Activated B cell treated with CpG ODN at 0.5 μM for 24 hours (primary cell): ENCODE results near the gene SMAD3. TPM values are rescaled to one million over a fixed set of nuclear protein-coding genes. Genes with fewer than 3 reads are reported as not detected.
A peak's percentile ranks its signal among the peaks of the same experiment; 100 is the strongest.

Source experiments
- ATAC-seq: fragments of 200-7000 bp; cut with Tn5 transposase; one replicate; pipeline ENCODE4 v1.10.0; 2021; ENCODE audit warnings: low read depth, mild to moderate bottlenecking, moderate library complexity
- CTCF ChIA-PET: fragments of 350-600 bp; sonication (Branson Sonifier 250); formaldehyde crosslinking; loops from one replicate; lab custom pipeline; 2021; ENCODE audit warnings: antibody characterized with exemption; lab: Charles Lee
- POLR2A ChIA-PET: fragments of 350-600 bp; sonication (Branson Sonifier 250); formaldehyde crosslinking; loops from one replicate; lab custom pipeline; 2021; ENCODE audit warnings: antibody characterized with exemption; lab: Charles Lee
- DNase-seq: peaks from one replicate; pipeline ENCODE4 v3.0.0; 2022
- H3K27ac Mint-ChIP-seq: one replicate; pipeline ENCODE4 v1.8.0; 2020; ENCODE audit warnings: mixed read lengths
- H3K27me3 Mint-ChIP-seq: one replicate; pipeline ENCODE4 v1.8.0; 2021; ENCODE audit warnings: mixed read lengths
- H3K36me3 Mint-ChIP-seq: one replicate; pipeline ENCODE4 v1.8.0; 2021; ENCODE audit warnings: low read depth, mixed read lengths
- H3K4me1 Mint-ChIP-seq: one replicate; pipeline ENCODE4 v1.8.0; 2021; ENCODE audit warnings: mixed read lengths
- H3K4me3 Mint-ChIP-seq: one replicate; pipeline ENCODE4 v1.8.0; 2020; ENCODE audit warnings: mild to moderate bottlenecking, mixed read lengths
- H3K9me3 Mint-ChIP-seq: one replicate; pipeline ENCODE4 v1.8.0; 2020; ENCODE audit warnings: mixed read lengths
- intact Hi-C: fragments of 100-400 bp; cut with micrococcal nuclease; formaldehyde crosslinking; loops from one replicate; pipeline ENCODE4 v1.15.1; 2024
- total RNA-seq: library from RNA; stranded (reverse); gene quantifications from 2 replicates; pipeline ENCODE4 v1.2.3, GENCODE V29; 2022
- TF ChIP-seq, protein P1 (sequence below): fragments of 200-600 bp; IDR thresholded peaks from one replicate; pipeline ENCODE4 v1.8.0; 2022; ENCODE audit warnings: antibody characterized with exemption, mild to moderate bottlenecking

SMAD3 gene
- total RNA-seq, 1 donor from 2014 or later = 118 TPM

DNA sequence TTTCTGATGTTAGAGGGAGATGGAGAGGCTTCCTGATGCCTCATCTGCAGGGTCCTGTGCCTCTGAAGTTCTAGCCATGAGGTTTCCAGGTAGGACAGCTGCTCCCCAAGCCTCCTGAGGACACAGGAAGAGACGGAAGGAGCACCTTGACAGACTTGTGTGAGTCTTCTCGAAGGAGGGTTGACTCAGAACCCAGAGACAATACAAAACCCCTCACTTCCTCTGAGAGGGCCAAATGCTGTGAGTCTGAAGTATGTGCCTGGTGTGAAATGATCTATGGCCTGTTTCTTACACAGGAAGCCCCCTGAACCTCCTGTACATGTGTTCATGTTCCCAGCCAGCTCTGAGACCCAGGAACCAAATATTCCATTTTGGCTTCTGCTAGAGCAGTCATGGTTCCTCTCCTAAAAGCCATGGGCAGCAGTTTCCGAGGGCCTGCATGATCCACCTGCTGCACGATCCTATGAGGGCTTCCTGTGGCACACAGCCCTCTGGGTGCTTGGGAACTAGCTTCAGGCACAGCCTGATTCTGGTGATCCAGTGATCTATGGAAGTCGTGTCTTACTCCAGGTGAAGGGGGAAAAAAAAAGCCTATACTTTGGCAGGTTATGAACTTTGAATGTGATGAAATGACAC is 126.9 kb downstream of the SMAD3 start:
- ChIA-PET CTCF (no interaction called here), POLR2A (interaction anchor here (1.3 kb wide), 1 partner anchor 101 kb away, joined by 3 read pairs; no protein-coding TSS in a partner anchor)
- no peak for DNase-seq
- peaks cover 6% of the 10 kb centered on the region for H3K4me1 Mint-ChIP-seq
- H3K36me3 Mint-ChIP-seq = peaks cover 81% of the 10 kb centered on the region
- H3K27me3 Mint-ChIP-seq = no peaks in the 10 kb centered on the region
- ATAC-seq = no peak
- H3K9me3 Mint-ChIP-seq = no peaks in the 10 kb centered on the region
- intact Hi-C loops = loop anchor here (5.0 kb wide), 1 partner anchor 125 kb away; the partner anchor contains the start of gene SMAD3
- TF ChIP-seq, protein P1, sequence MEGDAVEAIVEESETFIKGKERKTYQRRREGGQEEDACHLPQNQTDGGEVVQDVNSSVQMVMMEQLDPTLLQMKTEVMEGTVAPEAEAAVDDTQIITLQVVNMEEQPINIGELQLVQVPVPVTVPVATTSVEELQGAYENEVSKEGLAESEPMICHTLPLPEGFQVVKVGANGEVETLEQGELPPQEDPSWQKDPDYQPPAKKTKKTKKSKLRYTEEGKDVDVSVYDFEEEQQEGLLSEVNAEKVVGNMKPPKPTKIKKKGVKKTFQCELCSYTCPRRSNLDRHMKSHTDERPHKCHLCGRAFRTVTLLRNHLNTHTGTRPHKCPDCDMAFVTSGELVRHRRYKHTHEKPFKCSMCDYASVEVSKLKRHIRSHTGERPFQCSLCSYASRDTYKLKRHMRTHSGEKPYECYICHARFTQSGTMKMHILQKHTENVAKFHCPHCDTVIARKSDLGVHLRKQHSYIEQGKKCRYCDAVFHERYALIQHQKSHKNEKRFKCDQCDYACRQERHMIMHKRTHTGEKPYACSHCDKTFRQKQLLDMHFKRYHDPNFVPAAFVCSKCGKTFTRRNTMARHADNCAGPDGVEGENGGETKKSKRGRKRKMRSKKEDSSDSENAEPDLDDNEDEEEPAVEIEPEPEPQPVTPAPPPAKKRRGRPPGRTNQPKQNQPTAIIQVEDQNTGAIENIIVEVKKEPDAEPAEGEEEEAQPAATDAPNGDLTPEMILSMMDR = no peak
- no peak overlapping the region for H3K4me3 Mint-ChIP-seq
- peak overlapping the region; percentile 50 for H3K27ac Mint-ChIP-seq

DNA sequence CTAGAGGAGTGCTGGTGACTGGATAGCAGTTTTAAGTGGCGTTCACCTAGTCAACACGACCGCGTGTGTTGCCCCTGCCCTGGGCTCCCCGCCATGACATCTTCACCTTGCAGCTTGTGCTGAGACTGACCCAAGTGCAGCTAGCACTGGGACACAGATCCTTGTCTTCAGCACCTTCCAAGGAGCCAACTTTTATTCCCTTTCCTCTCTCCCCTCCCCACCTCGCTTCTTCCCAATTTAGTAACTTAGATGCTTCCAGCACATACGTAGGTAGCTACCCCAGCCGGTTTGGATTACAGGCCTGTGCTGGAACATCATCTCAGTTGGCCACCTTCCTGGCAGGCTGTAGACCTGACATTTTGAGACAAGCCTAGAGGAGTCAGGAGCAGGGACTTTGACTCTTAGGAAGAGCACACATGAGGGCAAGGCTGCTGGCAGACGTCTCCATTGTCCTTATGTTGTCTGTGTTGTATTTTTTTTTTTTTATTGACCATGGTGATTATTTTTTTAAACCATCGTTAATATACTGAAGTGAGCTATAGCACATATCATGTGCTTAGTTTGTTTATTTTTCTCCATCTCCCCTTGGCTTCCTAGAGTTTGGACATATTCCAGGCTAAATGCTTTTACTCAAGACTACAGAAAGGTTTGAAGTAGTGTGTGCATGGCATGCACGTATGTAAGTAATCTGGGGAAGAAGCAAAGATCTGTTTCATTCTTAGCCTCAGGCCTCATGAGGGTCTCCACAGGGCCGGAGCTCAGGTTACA is 128.0 kb downstream of the SMAD3 start:
- Mint-ChIP-seq H3K36me3 (peaks cover 71% of the 10 kb centered on the region), H3K27me3 (no peaks in the 10 kb centered on the region), H3K4me1 (peaks cover 14% of the 10 kb centered on the region), H3K4me3 (no peak overlapping the region), H3K9me3 (no peaks in the 10 kb centered on the region), H3K27ac (peak overlapping the region; percentile 38)
- DNase-seq (no peak), ATAC-seq (no peak)
- POLR2A ChIA-PET = interaction anchor here (1.3 kb wide), 1 partner anchor 102 kb away, joined by 3 read pairs; no protein-coding TSS in a partner anchor
- intact Hi-C loops = loop anchor here (5.0 kb wide), 1 partner anchor 126 kb away; the partner anchor contains the start of gene SMAD3
- CTCF ChIA-PET = no interaction called here
- TF ChIP-seq, protein P1 = no peak

DNA sequence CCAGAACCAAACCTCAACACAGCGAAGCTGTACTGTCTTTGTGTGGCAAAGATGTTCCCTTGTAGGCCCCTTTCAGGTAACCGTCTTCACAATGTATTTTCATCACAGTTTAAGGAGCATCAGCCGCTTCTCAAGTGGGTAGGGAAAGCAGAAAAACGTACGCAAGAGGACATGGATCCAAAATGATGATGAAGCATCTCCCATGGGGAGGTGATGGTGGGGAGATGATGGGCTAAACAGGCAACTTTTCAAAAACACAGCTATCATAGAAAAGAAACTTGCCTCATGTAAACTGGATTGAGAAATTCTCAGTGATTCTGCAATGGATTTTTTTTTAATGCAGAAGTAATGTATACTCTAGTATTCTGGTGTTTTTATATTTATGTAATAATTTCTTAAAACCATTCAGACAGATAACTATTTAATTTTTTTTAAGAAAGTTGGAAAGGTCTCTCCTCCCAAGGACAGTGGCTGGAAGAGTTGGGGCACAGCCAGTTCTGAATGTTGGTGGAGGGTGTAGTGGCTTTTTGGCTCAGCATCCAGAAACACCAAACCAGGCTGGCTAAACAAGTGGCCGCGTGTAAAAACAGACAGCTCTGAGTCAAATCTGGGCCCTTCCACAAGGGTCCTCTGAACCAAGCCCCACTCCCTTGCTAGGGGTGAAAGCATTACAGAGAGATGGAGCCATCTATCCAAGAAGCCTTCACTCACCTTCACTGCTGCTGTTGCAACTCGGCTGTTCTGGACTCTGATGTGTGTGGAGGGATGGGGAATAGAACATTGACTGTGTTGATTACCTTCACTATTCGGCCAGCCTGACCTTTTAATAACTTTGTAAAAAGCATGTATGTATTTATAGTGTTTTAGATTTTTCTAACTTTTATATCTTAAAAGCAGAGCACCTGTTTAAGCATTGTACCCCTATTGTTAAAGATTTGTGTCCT is 129.0 kb downstream of the SMAD3 start:
- TF ChIP-seq, protein P1 = no peak
- Mint-ChIP-seq H3K4me3 (no peak overlapping the region), H3K27me3 (no peaks in the 10 kb centered on the region), H3K9me3 (no peaks in the 10 kb centered on the region), H3K4me1 (peaks cover 19% of the 10 kb centered on the region), H3K36me3 (peaks cover 62% of the 10 kb centered on the region), H3K27ac (peak overlapping the region; percentile 26)
- ChIA-PET CTCF (no interaction called here), POLR2A (interaction anchor here (0.6 to 1.8 kb wide), 2 partner anchors 13 to 129 kb away, joined by 3 to 4 read pairs; partner anchors contain the start of gene SMAD3)
- no peak for DNase-seq
- intact Hi-C loops = loop anchor here (5.0 kb wide), 1 partner anchor 127 kb away; the partner anchor contains the start of gene SMAD3
- no peak for ATAC-seq

DNA sequence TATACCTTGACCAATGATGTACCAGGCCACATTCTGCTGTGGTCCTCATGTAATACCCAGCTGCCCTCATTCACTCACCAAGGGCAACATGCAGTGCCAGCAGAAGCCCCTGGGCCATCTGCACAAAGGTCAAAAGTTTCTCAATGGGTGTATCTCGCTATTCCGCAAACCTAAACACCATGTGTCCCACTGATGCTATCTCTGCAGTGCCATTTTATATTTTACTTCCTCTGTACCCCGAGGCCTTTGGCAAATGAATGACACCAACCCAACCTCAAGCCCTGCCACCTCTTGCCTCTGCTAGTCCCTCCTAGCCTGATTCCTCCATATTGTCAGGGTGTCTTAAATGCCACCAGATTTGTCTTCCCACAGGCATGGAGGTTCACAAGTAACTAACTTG is 129.9 kb downstream of the SMAD3 start:
- no peak for DNase-seq
- POLR2A ChIA-PET = interaction anchor here (0.6 to 1.8 kb wide), 2 partner anchors 130 to 146 kb away, joined by 4 to 10 read pairs; partner anchors contain the start of gene SMAD3
- H3K9me3 Mint-ChIP-seq = no peaks in the 10 kb centered on the region
- no peak overlapping the region for H3K4me3 Mint-ChIP-seq
- H3K36me3 Mint-ChIP-seq = peaks cover 58% of the 10 kb centered on the region
- TF ChIP-seq, protein P1 = no peak
- CTCF ChIA-PET = no interaction called here
- H3K4me1 Mint-ChIP-seq = peaks cover 21% of the 10 kb centered on the region
- H3K27me3 Mint-ChIP-seq = no peaks in the 10 kb centered on the region
- ATAC-seq = no peak
- intact Hi-C loops = no loop called here
- H3K27ac Mint-ChIP-seq = peak overlapping the region; percentile 21
